Colon (tissue), 2 donors: ENCODE data around the gene SEC23B.
"Not testable (repeated sequence)": the region's sequence is repeated elsewhere in the genome, so short reads cannot be mapped to it uniquely, and the experiment has no call there.

Source experiments
- FAIRE-seq: peaks from 2 replicates; lab custom pipeline; 2012; peaks lifted over from hg19 to GRCh38; lab: Jason Lieb, UNC
- donor health status: control.
- donor health status: control.

Gene SEC23B

DNA sequence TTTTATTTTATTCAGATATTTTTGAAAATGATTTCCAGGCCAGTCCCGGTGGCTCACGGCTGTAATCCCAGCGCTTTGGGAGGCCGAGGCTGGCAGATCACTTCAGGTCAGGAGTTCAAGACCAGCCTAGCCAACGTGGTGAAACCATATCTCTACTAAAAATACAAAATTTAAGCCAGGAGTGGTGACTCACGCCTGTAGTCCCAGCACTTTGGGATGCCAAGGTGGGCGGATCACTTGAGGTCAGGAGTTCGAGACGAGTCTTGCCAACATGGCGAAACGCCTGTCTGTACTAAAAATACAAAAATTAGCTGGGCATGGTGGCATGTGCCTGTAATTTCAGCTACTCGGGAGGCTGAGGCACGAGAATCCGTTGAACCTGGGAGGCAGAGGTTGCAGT, 19.0 kb downstream of the SEC23B start:
- FAIRE-seq, result not testable (repeated sequence)

DNA sequence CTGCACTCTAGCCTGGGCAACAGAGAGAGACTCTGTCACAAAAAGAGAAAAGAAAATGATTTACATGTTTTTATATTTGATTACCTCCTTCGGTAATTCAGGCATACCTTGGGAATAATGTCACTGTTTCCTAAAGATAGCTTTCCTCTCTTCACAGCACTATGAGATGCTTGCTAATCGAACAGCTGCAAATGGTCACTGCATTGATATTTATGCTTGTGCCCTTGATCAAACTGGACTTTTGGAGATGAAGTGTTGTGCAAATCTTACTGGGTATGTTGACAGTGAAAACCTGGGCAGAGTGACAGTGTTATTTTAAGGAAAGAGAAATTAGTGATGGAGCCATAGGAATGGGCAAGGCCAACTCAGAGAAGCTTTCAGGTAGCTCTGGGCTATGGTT, 19.6 kb downstream of the SEC23B start:
- no peak for FAIRE-seq

DNA sequence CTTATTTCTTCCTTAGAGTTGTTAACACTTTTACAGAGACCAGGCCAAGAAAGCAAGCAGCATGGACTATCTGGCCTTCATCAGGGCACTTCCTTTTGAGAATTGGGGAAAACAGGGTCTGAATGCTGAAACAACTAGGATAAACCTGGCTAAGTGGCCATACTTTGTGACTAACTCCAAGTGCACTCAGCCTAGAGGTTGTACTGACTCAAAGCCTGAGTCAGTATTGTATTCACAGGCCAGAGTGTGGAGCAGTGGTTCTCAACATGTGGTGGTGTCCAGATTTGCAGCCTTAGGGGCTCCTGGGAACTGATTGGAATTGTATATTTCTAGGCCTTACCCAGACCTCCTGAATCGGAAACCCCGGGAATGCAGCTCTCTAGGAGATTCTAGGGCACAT, 20.1 kb downstream of the SEC23B start:
- no peak for FAIRE-seq

DNA sequence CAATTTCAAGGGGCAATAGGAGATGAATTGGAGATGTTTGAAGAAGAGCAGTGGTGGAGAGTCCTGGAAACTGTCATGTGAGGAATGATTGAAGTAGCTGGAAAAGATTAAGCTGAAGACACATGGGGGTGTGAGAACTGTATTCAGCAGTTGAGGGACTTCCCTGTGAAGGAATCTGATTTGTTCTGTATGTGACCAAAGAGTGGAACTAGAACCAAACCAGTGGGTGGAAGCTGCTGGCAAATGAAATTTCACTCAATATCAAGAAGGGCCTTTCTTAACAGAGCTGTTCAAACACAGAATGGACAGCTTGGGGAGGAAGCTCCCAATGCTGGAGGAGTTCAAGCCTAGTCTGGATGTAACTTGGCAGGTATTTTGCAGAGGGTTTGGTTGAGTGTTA, 21.3 kb downstream of the SEC23B start:
- FAIRE-seq, result no peak

DNA sequence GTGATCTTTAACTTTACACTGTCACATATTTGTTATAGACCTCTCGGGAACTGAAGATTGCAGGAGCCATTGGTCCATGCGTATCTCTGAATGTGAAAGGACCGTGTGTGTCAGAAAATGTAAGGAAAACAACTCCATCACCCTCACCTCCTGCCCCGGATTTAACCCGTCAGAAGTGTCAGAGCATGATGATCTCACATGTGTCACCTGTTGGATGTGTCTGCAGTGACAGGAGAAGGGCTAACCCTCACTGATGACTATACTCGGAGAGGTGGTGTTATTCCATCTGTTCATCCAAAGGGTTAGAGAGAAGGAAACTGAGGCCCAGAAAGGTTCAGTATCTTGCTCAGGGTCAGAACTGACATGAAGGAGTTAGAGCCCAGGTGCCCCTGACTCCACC, 24.9 kb downstream of the SEC23B start:
- FAIRE-seq, result no peak

DNA sequence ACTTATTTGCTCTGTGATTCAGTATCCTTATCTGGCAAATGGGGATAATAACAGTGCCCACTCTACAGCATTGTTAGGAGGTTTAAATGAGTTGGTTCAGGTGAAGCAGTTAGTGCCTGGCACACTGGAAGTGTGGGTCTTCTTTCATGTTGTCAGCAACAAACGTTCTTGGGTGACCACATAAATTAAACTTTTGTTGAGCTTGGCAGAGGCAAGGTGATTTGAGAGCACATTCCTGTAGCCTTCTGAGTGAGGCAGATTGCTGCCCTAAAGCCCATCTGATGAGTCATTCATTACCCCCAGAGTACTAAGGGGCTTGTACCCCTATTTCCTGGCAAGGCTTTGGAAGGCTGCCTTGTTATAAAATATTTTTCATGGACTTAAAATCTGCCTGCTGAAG, 25.8 kb downstream of the SEC23B start:
- FAIRE-seq, result no peak

DNA sequence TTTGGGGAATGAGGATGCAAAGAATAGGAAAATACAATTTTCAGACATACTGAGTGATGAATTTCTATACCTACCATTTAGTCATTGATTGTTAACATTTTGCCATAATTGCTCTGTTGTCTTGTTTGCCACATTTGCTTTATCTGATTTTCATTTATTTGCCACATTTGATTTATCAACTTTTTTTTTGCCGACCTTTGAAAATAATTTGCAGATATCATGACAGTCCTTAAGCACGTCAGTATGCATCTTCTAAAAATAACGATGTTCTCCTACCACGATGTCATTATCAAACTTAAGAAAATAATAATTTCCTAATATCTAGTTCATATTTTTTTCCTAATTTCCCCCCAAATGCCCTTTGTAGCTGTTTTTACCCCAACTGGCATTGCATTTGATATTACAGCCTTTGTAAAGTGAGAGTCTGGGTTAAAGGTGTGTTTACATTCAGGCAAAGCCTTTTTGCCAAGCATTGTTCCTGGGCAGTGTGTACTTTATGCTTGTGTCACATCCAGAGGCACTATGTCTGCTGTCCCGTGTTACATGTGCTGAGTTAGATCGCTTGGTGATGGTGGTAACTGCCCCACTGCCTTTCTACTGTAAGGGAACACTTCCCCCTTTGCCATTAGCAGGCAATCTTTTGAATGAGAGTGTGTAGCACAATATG, 26.4 kb downstream of the SEC23B start:
- no peak for FAIRE-seq

DNA sequence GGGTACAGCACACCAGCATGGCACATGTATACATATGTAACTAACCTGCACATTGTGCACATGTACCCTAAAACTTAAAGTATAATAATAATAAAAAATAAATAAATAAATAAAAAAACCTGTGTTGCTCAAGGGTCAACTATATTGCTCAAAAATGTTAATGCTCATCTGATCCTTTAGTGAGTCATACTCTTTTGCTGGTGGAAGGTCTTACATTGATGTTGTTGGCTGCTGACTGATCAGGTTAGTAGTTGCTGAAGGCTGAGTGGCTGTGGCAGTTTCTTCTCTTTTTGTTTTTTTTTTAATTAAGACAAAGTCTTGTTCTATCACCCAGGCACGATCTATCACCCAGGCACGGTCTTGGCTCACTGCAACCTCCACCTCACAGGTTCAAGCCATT, 29.9 kb downstream of the SEC23B start:
- FAIRE-seq, result no peak

DNA sequence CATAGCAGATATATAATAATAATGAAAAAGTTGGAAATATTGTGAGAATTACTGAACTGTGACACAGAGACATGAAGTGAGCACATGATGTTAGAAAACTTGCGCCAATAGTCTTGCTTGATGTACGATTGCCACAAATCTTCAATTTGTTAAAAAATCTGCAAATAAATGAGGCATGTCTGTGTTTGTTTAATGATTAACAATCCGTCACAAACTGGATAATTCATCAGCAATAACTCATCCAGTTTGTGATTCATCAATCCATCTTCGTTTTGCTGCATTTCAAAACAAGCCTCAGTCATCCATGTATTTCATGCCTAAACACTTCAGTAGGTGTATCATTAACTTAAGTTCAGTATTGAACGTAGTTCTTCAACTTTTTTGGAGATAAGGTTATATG, 34.0 kb downstream of the SEC23B start:
- no peak for FAIRE-seq

DNA sequence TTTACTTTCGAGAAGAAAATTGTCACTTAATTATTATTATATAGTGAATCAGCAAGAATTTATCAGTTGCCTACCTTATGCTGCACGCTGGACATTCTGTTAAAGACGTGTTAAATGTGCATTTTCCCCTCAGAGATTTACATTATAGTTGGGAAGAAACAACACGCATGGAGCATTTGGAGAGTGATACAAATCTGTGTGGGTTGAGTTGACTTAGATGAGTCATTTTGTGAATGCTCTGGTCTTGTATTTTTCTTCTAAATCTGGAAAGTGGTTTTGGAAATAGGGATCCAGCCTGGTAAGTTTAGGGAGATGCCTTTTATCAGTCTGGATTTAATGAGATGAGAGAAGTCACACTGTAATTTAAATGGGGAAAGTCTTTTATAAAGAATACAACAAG, 35.5 kb downstream of the SEC23B start:
- no peak for FAIRE-seq

DNA sequence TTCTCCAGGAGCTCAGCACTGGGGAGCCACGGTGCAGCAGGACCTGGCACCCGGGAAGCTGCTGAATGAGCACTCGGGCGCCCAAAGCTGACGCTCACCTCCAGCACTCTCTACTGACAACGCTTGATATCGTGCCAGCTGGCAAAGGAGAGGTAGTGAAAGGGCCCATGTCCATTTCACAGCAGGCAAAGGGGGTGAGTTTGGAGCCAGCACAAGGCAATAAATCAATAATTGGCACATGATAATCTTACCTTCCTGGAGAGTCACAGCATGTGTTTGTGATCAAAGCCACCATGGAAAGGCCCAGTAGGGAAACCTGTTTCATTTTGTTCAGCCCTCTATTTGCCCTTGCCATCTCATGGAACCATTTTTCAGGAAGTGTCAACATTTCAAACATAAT, 36.2 kb downstream of the SEC23B start:
- no peak for FAIRE-seq

DNA sequence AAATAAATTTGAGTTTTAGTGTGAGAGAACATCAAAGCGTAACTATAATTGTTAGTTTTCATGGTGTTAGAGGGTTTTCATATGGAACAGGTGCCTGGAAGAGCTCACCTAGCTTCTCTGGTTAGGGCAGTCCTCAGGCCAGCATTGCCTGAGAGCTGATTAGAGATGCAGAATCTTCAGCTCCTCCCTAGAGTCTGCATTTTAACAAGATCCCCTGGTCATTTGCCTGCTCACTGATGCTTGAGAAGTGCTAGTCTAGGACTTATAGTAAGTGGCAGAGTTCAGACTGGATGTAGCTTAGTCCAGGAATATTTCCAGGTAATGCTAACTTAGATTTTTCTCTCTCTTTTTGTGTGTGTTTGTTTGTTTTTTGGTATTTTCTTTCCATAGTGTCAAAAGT, 37.8 kb downstream of the SEC23B start:
- no peak for FAIRE-seq

DNA sequence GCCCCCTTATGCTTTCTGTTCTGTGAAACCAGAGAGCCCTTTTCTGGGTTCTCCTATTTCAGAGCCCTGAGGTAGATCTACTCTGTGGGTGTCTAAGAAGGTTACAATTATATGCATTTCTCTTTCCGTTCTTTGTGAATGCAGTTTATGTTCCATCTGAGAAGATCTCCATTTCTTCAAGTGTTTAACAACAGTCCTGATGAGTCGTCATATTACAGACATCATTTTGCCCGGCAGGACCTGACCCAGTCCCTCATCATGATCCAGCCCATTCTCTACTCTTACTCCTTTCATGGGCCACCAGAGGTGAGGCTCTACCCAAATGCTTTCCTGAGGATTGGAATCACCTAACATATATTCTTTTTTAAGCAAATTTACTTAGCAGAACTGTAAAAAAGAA, 40.7 kb downstream of the SEC23B start:
- FAIRE-seq, result no peak

DNA sequence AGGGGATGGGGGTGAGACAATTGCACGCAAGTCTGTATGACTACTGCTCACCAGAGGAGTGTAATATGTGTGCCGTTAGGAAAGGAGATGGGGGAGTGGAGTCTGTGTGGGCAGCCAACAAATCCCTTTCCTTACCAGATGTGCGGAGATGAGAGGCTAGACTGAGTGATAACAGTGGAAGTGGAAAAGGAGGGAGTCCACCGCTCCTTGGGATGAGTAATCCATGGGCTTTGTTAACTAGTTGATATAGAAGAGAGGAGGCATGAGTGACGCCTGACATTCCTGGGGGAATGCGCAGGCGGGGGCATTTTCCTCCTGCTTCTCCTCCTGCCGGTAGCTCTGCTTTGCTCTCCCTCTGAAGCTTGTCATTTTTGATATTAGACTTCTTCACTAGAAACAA, 46.0 kb downstream of the SEC23B start:
- FAIRE-seq, result no peak

DNA sequence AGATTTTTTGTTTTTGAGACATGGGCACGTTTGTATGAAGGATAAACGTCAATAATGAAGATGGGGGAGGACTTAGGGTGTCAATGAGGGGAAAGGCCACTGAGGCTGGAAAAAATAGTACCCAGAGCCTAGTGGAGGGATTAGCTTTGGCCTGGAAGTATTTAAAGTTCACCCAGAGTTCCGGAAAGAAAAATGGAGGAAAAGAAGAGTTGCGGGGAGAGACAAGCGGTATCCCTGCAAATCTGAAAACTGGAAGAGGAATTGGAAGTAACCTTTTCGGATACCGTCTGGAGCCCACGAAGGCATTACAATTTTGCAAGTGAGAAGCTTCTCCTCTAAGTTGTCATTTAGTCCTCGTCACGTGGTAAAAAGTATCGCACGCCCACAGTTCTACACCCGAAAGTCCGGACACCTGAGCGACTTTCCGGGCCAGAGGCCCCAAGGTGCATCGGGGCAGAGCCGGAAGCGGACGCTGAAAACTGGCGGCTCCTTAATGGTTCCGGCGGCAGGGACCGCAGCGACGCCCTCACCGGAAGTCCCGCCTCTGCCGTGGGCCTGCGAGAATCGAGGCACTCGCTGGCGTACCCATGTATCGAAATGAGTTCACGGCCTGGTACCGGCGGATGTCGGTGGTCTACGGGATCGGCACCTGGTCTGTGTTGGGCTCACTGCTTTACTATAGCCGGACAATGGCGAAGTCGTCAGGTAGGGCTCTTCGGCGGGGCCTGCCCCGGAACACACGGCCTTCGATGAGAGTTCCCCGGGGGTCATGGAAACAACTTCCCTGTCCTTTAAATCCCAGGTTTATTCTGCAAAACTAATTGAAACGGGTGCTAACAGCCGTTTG, 59.4 kb downstream of the SEC23B start, which contains the start of gene SMIM26:
SMIM26 (plus strand) TSS at position 541 of the 847 bp plus-strand sequence; CDS start at position 588, 47 bp downstream.
- no peak for FAIRE-seq

DNA sequence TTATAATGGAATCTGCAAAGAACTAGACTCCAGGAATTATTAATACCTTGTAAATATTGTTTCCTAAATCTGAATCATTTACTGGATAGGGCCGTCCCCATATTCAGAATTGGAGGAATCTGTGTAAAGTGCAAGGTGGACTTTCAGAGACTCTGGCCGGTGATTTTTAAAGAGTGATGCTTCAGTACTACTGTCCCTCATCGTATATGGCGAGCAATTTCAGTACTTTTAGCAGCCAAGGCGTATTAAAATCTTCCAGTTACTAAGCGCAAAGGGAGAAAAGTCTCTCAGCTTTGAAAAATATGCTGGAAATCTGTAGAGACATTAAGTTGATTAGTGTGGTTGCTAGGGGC, 60.0 kb downstream of the SEC23B start:
- FAIRE-seq, result no peak

DNA sequence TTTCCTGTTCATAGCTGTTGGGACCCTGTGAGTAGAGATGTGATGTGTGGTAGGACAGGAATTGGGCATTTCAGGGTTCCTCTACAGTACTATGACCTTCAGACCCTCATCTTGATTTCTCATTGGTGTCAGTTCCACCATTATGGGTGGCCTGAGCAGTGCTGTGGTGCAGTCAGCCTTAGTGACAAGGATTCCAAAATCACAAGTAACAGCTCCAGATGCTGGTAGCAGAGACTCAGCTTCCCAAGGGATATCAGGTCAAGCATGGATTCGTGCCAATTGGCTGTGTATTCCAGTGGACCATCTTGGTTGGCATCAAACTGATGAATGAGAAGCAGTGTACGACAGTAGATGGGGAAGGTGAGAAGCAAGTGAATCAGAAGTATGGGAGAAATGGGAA, 63.3 kb downstream of the SEC23B start:
- FAIRE-seq, result no peak

DNA sequence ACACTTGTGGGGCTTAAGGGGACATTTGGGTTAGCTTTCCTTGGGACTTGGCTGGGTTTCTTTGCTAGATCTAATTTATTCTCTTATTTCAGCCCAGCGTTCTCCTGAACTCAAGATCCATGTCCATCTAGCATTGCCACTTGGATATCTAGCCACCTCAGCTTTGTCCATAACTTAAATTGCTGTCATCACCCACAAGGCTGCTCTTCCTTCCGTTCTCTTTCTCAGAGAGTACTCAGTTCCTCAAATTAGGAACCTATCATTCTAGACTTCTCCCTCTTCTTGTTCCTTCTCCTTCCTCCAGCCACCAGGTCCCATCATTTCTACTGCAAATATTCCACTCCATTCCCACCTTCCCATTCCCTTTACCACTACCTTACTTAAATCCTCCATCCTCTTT, 63.8 kb downstream of the SEC23B start:
- FAIRE-seq, result no peak

DNA sequence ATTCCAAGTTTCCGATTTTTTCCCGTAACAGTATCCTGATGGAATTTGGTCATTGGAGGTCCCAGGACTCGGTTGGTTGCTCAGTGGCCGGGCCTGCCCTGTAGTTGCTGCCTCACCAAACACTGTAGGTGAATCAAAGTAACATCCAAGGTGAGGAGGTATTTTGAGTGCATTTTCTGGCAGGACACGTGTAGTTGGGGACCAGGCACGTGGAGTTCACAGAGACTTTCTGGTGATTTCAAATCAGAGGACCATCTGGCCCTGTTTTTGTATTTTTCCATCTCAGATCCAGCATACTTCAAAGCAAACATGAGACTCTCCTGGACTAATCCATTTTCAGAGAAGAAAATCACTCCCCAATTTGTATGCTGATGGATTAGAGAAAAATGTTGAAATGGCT, 70.2 kb downstream of the SEC23B start:
- no peak for FAIRE-seq

DNA sequence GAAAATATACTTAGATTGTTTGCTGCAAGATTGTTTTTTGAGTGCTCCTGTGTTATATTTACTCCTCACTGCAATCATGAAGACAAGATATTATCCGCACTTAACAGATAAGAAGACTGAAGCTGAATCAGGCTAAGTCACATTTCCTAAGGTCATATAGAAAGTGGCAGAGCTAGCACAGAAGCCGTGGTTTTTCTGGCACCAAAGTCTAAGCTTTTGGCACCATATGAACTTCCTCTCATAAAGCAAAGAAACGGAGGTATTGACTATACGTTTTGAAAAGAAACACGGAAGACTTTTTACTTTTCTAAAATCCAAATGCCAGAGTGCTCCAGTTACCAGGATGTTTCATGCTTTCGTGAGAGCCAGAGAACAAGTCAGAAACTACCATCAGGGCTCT, 70.8 kb downstream of the SEC23B start:
- no peak for FAIRE-seq

DNA sequence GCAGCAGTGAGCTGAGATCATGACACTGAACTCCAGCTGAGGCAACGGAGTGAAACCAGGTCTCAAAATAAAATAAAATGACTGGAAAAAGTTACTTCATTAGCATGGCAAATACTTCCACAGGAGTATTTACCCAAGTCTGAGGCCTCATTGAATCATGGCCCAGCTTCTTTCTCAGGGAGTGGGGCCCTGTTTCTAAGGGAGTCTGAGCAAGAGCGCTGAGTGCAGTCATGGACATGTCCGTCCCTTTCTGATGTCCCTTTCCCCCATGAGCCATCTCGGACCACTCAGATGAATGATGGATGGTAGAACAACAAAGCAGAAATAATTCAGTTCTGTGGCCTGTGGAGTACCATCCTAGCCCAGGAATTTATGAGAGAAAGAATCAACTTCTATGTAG, 72.3 kb downstream of the SEC23B start:
- FAIRE-seq, result no peak

DNA sequence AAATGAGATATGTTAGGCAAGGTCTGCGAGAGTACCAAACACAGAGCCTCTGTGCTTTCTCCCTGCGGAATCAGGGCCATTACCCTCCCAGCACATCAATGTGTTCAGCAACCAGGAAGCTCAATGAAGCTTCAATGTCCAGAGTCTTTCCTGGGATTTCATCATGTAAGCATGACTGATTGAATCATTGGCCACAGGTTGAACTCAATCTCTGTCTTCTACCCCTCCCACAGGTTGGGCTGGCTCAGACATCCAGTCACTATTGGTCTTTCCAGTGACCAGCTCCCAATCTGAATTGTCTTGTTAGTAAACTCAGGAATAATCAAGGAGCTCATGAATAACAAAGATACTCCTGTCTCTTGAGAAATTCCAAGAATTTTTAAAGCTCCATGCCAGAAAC, 77.4 kb downstream of the SEC23B start:
- no peak for FAIRE-seq

DNA sequence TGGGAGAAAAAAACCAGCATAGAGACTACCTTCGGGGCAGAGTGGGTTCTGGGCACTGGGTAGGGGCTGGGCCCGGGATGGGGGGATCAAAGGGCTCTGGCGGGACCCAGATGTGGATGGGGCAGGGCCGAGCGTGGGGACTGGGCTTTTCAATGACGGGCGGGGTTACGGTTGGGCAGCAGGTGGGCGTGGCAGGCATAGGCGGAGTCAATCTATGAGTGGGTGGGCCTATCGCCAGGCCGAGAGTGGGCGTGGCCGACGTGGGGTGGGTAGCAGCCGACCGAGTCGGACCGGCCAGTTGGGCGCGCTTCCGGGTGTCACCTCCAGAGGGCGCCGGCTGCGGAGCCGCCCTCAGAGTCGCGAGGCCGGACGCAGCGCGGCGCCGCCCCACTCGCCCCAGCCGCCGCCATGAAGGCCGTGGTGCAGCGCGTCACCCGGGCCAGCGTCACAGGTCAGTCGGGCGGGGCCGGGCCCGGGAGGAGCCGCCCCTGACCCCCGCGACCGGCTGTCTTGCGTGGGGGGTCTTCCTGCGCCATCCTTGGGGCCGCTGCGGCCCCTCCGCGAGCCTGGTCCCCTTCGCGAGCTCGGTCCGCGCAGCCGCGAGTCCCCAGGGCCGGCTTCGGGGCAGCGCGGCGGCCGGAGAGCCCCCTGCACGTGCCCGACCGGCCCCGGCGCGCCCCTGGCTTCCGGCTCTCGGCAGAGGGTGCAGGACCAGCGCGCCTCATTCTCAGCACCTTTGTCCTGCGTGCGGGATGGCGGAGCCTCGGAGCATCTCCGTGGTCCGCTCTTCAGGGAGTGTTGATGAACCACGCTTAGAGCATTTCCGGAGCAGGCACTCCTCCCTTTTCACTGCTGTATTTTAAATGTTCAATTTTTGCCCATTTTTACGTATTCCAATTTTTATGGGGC, 80.2 kb downstream of the SEC23B start, which contains the start of gene DTD1:
DTD1 (plus strand) TSS at position 390 of the 909 bp plus-strand sequence; CDS start at position 409, 19 bp downstream.
- FAIRE-seq, result no peak
